HG03469 (cell line): Measurements from ENCODE around the gene LEMD2.

ENCODE experiments used
- ATAC-seq: cut with Tn5 transposase; IDR thresholded peaks from one replicate; pipeline ENCODE4 v1.9.1; 2021; ENCODE audit warnings: mild to moderate bottlenecking, moderate library complexity, moderate number of reproducible peaks; ENCODE audit not compliant: unreplicated experiment

The LEMD2 gene

DNA sequence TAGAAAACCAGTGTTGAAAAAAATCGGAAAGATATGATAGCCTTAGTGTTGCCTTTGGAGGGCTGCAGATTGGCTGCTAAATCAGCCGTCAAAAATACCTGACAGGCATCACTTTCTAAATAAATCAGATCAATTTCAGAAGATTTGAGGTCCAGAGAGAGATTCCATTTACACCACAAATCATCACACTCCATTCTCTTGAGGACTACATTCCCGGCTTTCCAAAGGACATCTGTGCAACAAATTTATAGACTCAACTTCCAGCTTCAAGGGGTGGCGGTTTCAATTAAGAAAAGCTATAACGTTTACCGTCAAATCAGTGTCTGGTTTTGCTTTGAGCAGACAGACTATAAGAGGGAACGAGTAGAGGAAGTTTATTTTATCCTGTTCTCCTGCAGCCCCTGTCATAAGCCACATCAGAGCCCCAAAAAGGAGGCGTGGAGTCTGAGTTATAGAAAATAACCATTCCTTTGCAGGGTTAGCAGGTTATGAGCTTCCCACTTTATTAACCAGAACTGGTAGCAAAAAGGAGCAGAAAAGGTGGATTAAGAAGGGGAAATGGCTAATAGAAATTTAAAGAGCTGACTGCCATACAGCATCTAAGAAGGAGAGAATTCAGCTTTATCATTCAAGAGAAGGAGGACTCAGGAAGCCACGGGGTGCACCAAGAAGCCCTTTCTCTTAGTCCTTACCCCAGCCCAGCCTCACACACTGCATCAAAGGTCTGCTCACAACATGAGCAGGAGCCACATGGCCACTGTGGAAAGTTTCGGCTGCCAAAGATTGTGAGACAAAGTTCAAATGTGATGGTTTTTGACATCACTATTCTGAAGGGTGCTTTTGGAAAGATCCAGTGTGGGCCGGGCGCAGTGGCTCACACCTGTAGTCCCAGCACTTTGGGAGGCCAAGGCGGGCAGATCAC, 64.6 kb downstream of the LEMD2 start:
- ATAC-seq: no peak

DNA sequence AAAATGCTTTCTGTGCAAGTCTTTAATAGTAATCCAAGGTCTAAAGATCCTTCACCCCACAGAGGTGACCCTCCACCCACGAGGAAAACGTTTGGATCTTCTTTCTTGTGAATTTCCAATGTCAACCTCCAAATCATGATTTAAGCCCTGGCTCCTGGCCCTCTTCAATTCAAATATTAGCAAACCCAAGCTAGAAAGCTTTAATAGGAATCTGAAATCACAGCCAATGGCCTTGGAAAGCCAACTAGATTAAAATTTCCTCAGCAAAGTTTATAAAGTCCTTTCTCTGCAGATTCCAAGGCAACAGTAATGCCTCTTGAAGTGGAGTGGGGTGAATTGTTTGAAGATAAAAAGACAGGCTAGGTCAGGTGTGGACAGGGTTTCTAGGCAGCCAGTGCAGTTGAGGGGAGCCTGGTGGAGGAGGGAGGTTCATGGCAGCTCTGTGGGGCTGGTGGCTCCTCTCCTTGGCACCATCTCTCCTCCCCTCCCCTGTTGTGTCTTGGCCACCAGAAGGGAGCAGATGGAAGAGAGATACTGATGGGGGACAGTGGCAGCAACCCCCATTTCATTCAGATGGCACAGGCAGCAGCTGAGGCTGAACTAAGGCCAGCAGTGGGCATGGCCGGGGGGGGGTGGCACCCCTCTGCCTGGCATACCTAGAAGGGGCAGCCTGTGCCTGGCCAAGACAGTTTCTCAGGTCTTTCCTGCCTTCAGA, 65.4 kb downstream of the LEMD2 start:
- ATAC-seq: no peak

DNA sequence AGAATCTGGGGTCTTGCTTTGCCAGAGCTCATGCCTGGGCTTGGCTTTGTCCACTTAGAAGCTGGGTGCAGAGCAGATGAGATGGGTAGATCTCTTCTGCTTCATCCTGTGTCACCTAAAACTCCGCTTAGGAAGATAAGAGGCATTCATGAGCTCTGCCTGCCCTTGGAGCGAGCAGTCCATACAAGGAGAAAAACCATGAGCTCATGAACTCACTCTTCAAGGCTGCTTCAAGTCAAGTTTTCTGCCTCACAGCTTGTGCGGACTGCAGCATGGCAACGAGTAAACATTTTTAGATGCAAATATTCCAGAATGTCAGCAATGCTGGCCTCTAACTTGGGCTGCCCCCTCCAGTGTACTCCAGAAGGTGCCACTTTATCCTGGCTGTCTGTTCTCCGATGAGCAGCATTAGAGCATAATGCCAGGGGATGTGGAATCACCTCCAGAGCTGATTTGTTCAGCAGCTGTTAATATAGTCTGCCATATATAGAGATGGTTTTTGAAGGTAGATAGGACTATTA, 66.8 kb downstream of the LEMD2 start:
- no peak for ATAC-seq

DNA sequence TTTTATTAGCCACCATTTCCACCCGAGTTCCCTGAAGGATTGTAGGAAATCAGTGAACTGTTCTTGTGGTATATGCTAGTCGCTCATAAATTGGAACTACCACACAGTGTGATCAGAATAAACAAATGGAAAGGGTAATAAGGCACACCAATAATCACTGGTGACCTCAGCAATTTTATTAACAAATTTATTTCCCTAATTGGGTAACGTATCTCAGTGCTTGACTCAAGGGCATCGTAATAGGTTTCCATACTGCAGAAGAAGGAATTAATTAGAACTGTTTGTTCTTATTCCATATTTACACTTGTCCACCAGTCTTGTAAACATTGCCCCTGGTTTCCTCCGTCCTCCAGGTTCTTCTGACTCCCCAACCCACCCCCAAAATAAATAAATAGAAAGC, 67.4 kb downstream of the LEMD2 start:
- no peak for ATAC-seq
